SHP77 (cell line): Measurements from ENCODE around the gene PPFIA2.

ENCODE experiments used
- DNase-seq, 2 experiments: peaks; one replicate each; lab custom pipeline; 2025; lab: John Stamatoyannopoulos, UW

PPFIA2 gene

DNA sequence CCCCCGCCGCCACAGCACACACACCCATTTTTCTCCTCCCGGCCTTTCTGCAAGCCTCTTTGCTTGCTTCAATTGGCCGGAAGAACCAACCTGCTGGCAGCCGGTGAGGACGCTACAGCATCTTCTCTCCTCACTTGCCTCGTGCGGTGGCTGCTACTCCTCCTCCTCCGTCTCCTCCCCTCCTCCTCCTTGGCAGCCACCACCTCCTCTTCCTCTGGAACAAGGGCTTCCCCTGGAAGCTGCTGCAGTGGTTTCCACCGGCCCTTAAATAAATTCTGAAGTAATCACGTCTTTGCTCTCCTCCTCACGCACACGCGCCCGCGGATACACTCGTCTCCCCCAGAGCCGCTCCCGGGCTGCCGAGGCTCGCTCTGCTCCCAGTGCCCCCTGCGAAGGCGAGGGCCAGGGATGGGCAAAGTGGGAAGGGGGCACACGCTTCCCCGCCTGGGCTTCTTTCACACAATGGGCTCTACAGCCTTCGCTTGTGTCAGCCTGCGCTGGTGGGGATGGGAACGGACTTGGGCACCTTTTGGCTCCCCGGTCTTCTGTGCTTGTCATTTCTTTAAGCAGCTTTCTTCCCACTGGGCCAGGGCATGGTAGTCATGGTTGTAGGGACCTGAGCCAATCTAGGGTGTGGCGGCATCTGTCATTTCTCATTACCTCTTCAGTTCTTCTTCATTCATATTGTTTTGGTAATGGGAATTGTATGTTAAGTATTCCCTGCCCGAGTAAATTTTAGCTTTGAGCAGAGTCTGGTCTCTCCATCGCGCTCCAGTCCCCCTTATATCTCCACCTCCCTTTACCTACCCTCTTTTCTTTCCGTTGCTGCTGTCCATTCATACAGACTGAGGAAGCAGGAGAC, at the start of gene PPFIA2:
Gene PPFIA2 (minus strand): TSS at position 161 of the 862 bp plus-strand sequence.
- DNase-seq: peak in 1 of 2 experiments; percentile 32

GRCh38 chr12:81800298-81801148, 41.4 kb upstream of the PPFIA2 start:
- DNase-seq: no peak

DNA sequence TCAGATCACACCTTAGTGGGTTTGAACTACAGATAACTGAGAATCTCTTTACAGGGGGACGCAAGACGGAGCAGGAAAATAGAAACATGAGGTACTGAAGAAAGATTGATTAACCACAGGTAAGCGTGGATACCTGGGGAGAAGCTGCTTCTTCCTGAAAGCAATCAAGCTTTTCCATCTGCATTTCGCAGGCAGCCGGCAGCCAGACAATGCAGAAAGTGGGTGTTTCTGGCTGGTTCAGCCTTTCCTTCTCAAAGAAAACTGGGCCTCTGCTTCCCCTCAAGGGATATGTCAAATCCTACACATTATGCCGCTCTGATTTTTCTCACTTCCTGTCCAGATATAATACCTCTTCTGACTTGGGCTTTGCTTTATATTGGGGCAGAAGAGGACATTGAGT, 39.1 kb upstream of the PPFIA2 start:
- no peak for DNase-seq

DNA sequence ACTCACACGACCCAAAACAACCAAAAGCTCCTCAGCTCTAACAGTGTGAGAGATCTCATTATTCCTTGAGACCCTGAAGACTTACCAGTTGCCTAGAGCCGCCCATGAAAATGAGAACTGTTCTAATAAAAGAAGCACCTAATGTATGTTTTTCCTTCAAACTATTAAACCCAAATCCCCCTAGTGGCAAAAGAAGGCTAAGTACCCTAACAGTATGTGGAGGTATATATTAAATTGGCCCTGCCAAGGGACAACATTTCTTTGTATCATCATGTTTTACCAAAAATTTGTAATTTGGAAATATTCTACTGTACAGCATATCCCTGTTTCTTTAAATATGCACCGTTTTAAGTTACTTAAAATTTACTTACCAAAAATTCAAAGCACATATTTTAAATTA, 38.0 kb upstream of the PPFIA2 start:
- no peak for DNase-seq

DNA sequence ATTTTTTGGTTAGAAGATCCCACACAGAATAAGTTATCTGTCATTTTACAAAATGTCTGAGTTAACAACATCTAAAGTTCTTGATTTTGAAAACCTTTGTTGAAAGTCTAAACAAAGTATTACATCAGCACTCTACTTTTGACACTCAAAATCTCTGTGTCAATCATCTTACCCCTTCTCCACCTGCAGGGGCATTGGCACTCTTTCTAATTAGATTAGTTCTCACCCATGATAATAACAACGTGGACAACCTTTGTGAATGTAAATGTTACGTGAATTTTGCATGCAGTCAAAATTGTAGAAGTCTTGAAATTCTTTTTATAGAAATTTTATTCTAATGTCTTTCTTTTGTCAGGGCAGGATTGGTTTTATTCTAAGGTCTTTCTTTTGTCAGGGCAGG, 33.5 kb upstream of the PPFIA2 start:
- DNase-seq: no peak

GRCh38 chr12:81779216-81779615, 20.1 kb upstream of the PPFIA2 start:
- DNase-seq: no peak

DNA sequence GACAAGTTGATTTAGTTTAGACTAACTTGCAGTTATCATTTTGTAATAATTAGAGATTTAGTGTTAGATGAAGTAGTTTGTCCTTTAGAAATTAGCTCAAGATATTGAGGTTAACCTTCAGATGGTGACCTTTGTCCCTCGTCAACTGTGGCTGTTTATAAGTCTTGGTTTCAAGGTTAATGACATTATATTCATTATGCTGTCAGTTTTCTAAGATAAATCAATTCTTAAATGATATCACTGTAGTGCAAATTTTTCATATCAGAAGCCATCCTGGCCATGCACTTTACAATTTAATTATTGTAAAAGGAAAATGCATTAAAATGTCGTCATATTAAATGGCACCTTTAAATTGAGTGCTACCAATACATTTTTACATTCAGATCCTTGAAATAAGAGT, 19.6 kb upstream of the PPFIA2 start:
- DNase-seq: no peak

- peak in 1 of 2 experiments; percentile 4 for DNase-seq
Measured at GRCh38 chr12:81758421-81759189, 545 bp downstream of the PPFIA2 start.

DNA sequence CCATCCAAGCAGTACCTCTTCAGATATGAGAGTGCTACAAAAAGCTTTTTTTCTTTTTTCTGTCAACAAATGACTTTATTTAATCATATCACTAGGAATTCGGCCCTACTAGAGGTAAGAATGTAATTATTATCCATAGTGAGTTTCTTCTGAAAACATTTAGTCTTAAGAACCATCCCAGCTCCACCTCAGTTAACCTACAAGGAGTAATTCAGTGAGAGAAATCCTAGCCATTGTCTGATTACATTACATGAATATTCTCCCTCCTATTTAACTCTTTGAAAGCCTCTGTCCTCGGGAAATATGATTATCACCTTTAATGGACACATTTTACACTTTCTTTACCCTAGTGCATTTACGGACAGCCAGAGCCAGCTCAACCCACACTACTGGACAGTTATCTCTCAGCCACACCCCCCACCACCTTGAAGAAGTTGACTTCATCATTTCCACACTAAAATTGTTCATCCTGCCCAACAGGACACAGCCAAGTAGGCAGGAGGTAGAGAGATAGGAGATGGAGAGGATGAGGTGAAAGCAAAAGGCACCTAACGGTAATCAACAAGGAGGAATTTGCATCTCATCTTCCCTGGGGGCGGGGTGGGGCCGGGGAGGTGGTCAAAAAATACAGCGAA, 1.3 kb downstream of the PPFIA2 start:
- DNase-seq: no peak

GRCh38 chr12:81729781-81730180, 29.4 kb downstream of the PPFIA2 start:
- no peak for DNase-seq

DNA sequence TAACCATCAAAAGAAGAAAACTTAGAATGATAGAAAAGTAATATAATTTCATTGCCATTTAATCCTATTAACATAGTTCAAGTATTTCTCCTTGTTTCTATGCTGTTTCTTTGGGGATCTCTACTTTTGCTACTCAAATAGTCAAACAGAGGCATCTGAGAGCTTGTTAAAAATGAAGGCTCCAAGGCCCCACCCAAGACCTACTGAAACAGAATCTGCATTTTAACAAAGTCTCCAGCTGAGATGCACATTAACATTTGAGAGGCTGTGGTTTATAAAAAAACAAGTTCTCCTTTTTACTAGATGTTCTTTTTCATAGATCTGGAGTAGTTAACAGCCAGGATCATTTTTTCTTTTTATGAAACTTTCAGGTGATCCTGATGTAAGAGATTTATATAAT, 31.8 kb downstream of the PPFIA2 start:
- no peak for DNase-seq

DNA sequence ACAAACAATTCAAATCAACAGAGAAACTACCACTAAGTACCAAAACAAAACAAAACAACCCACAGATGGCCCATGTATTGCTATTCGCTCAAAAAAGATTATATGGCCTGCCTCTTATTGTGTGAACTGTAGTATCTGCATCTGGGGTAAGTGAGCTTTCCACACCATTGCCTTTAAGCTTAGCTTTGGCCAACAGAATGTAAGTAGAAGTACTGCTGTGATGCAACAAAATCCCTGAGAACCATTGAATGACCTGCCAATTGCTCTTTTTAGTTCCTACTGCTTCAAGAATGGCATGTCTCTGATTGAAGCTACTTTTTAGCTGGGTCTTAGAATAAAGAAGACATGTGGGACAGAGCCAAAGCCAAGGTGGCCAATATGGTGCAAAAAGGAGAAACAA, 32.5 kb downstream of the PPFIA2 start:
- DNase-seq: no peak

GRCh38 chr12:81723361-81723760, 35.8 kb downstream of the PPFIA2 start:
- no peak for DNase-seq

DNA sequence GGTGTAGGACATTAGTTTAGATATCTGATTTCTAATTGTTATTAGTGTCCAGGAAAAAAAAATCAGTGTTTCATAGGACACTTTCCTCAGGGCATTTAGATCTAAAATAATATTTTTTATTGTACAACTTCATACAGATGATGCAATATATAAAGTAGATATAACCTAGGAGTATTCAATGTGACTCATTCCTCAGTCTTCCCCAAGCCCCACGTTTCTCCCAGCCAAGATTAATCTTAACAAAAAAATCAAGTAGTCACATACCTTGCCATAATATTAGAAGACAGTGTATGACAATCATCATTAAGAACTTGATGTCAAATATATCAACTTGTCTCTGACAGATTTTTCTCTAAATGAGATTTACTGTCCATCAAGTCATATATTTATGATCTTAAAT, 37.1 kb downstream of the PPFIA2 start:
- DNase-seq: no peak

- no peak for DNase-seq
Measured at GRCh38 chr12:81718616-81719015, 40.5 kb downstream of the PPFIA2 start.

DNA sequence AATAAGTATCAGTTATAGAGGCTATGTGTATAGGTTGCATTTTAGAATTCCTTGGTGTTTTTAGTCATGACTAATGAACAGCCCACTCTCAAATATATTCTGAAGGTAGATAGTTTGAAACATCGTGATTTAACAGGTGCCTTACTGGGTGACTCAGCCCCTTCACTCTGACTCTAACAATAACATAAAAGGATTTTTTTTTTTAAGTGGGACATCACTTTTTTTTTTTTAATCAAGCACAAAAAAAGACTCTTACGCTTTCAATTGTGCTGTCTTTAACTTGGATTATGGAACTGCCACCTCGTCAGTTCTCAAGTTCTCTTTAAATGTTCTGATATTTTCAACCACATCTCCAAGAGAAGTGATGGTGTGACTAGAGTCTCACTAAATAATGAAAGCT, 46.6 kb downstream of the PPFIA2 start:
- DNase-seq: no peak

DNA sequence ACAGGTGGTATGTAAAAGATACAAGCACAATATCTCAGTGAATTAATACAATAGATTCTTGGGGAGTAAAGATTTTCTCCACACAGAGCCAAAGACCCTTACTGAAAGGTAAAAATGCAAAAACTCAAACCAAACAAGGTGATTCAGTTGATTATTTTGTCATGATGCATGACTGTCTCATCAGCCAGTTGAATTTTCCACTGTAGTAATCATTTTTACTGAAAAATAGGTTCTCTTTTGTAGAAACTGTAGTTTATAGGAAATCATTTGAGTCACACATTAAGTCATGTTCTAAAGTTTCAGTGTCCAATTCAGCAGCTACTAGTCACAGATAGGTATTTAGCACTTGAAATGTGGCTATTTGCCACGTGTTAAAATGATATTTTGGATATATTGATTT, 53.6 kb downstream of the PPFIA2 start:
- no peak for DNase-seq

GRCh38 chr12:81699551-81699950, 59.6 kb downstream of the PPFIA2 start:
- no peak for DNase-seq

GRCh38 chr12:81692008-81692407, 67.1 kb downstream of the PPFIA2 start:
- no peak for DNase-seq

GRCh38 chr12:81683881-81684280, 75.3 kb downstream of the PPFIA2 start:
- DNase-seq: no peak

GRCh38 chr12:81679614-81680013, 79.5 kb downstream of the PPFIA2 start:
- no peak for DNase-seq

DNA sequence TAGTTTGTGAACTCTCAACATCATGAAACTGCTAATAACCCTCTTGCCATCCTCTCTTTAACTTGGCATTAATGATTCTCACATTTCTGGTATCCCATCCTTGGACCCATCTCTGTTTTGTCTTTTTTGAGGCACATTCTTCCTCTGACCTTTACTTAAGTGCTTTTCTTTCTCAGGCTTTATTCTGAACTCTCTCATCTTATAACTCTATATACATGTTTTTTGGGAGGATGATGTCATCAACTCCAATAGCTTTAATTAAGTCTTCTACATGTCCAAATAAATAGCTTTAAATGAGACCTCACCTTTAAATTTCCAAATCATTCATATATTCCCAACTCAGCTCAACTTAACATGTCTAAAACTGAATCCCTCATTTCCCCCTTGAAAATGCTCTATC, 88.4 kb downstream of the PPFIA2 start:
- no peak for DNase-seq
